VCaP (cell line): ENCODE data around the gene SIGLEC6.

Source experiments
- H3K27ac ChIP-seq: fragments of 450-650 bp; 2 replicates; pipeline ENCODE4 v1.5.1; 2017
- TF ChIP-seq, protein P1 (sequence below): fragments of 450-650 bp; conservative IDR thresholded peaks from 2 replicates; pipeline ENCODE4 v1.5.1; 2017; ENCODE audit warnings: mild to moderate bottlenecking, moderate library complexity

SIGLEC6 gene

DNA sequence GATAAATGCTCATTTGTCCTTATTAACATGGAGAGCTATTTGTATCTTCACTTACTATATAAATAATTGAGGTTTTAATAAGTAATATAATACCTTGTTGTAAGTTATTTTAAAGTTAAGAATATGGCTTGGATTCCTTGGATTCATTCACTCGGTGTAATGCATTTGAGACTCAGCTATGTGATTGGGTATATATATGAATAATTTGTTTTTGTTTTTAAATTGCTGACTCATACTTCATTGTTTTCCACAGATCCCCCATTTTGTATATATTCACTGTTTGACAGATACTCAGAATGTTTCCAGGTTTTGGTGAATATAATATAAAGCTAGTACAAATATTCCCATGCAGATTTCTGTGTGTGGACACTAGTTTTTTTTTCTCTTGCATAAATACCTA, 59.9 kb downstream of the SIGLEC6 start:
- no peak overlapping the region for H3K27ac ChIP-seq
- TF ChIP-seq, protein P1, sequence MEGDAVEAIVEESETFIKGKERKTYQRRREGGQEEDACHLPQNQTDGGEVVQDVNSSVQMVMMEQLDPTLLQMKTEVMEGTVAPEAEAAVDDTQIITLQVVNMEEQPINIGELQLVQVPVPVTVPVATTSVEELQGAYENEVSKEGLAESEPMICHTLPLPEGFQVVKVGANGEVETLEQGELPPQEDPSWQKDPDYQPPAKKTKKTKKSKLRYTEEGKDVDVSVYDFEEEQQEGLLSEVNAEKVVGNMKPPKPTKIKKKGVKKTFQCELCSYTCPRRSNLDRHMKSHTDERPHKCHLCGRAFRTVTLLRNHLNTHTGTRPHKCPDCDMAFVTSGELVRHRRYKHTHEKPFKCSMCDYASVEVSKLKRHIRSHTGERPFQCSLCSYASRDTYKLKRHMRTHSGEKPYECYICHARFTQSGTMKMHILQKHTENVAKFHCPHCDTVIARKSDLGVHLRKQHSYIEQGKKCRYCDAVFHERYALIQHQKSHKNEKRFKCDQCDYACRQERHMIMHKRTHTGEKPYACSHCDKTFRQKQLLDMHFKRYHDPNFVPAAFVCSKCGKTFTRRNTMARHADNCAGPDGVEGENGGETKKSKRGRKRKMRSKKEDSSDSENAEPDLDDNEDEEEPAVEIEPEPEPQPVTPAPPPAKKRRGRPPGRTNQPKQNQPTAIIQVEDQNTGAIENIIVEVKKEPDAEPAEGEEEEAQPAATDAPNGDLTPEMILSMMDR: no peak

- TF ChIP-seq, protein P1: no peak
- H3K27ac ChIP-seq: no peak overlapping the region
Observed at GRCh38 chr19:51470966-51471365, 60.5 kb downstream of the SIGLEC6 start.

GRCh38 chr19:51469629-51470028, 61.8 kb downstream of the SIGLEC6 start:
- TF ChIP-seq, protein P1: no peak
- H3K27ac ChIP-seq: no peak overlapping the region

GRCh38 chr19:51469162-51469561, 62.3 kb downstream of the SIGLEC6 start:
- TF ChIP-seq, protein P1: no peak
- H3K27ac ChIP-seq: no peak overlapping the region

DNA sequence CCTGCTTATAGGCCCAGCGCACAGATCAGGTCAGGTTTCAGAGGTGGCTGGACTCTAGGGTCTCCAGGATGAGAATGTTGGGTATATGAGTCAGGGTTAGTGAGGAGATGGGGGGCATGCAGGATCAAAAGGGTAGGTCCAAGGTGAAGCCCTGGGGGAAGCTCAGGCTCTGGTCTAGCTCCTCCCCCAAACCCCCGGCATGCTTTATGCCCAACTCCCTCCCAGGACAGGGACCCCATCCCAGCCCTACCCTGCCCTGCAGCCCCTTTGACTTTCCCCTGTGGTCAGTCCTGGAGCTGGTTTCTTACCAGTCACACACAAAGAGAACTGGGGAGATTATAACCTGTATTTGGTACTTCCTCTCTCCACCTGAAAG, 62.9 kb downstream of the SIGLEC6 start:
- TF ChIP-seq, protein P1: no peak
- H3K27ac ChIP-seq: no peak overlapping the region

DNA sequence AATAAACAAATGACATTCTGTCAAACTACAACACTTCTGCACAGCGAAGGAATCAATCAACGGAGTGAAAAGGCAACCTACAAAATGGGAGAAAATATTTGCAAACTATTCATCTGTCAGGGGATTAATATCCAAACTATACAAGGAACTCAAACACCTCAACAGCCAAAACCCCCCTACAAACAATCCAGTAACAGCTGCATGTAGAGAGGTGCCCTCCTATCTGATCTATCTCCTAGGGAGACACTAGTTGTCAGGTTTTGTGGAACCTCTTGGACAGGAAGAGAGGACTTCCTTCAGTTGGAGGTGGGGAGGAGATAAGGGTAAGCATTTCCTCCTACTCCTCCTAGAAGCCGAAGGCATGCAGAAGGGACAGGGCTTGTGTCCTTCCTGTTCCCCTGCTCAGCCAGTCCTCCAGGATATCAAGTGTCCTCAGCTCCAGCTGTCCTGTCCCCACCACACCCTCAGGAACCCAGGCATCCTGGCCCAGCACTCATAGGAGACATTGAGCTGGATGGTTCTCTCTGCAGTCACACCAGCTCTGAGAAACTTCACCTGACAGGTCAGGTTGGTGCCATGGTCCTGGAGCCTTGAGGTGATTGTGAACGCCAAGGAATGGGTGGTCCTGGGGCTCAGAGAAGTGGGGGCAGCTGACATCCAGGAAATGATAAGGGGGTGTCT, 63.5 kb downstream of the SIGLEC6 start:
- no peak overlapping the region for H3K27ac ChIP-seq
- TF ChIP-seq, protein P1: no peak
